Neural progenitor cell (in vitro differentiated cells): ENCODE measurements around the gene SAMD4A. TPM values are rescaled to one million over a fixed set of nuclear protein-coding genes. Genes with fewer than 3 reads are reported as not detected.
A peak's percentile ranks its signal among the peaks of the same experiment; 100 is the strongest.

ENCODE experiments used
- DNase-seq: peaks from one replicate; pipeline ENCODE4 v3.0.0-alpha.2; 2016; ENCODE audit warnings: low spot score
- H2AFZ ChIP-seq: fragments of 200-600 bp; sonication (generic); replicated peaks from 2 replicates; pipeline ENCODE4 v1.6.1; 2016; ENCODE audit warnings: antibody characterized with exemption
- H3F3A ChIP-seq: fragments of 200-600 bp; sonication (generic); 2 replicates; pipeline ENCODE4 v1.6.1; 2016; ENCODE audit warnings: antibody characterized with exemption, low read depth
- H3K27ac ChIP-seq: fragments of 200-600 bp; sonication (generic); 2 replicates; pipeline ENCODE4 v1.5.1; 2016; ENCODE audit warnings: mild to moderate bottlenecking
- H3K27me3 ChIP-seq: fragments of 200-600 bp; sonication (generic); 2 replicates; pipeline ENCODE4 v1.6.1; 2016; ENCODE audit warnings: mild to moderate bottlenecking, moderate library complexity
- H3K36me3 ChIP-seq: fragments of 200-600 bp; sonication (generic); 2 replicates; pipeline ENCODE4 v1.5.1; 2016
- H3K4me1 ChIP-seq: fragments of 200-600 bp; sonication (generic); 2 replicates; pipeline ENCODE4 v1.6.1; 2016; ENCODE audit warnings: mixed run types
- H3K4me2 ChIP-seq: fragments of 200-600 bp; sonication (generic); 2 replicates; pipeline ENCODE4 v1.6.1; 2016
- H3K4me3 ChIP-seq: fragments of 200-600 bp; sonication (generic); 2 replicates; pipeline ENCODE4 v1.5.1; 2016
- H3K79me2 ChIP-seq: fragments of 200-600 bp; sonication (generic); 2 replicates; pipeline ENCODE4 v1.6.1; 2016; ENCODE audit warnings: low read depth
- H3K9ac ChIP-seq: fragments of 200-600 bp; sonication (generic); 2 replicates; pipeline ENCODE4 v1.6.1; 2016
- H3K9me3 ChIP-seq: fragments of 200-600 bp; sonication (generic); 2 replicates; pipeline ENCODE4 v1.5.1; 2016; ENCODE audit warnings: low read depth
- H4K20me1 ChIP-seq: fragments of 200-600 bp; sonication (generic); 2 replicates; pipeline ENCODE4 v1.6.1; 2016; ENCODE audit warnings: low read depth
- H3K27ac Mint-ChIP-seq: 3 replicates; pipeline ENCODE4 v1.8.0; 2021; ENCODE audit warnings: mixed read lengths
- H3K27me3 Mint-ChIP-seq: 2 replicates; pipeline ENCODE4 v1.8.0; 2022; ENCODE audit warnings: low read depth, mild to moderate bottlenecking, inconsistent platforms, moderate library complexity, mixed read lengths; ENCODE audit not compliant: insufficient read depth
- H3K36me3 Mint-ChIP-seq: 3 replicates; pipeline ENCODE4 v1.8.0; 2021; ENCODE audit warnings: mixed read lengths
- H3K4me1 Mint-ChIP-seq: 3 replicates; pipeline ENCODE4 v1.8.0; 2021; ENCODE audit warnings: mixed read lengths
- H3K4me3 Mint-ChIP-seq: 3 replicates; pipeline ENCODE4 v1.8.0; 2021; ENCODE audit warnings: mild to moderate bottlenecking, moderate library complexity, mixed read lengths
- H3K9me3 Mint-ChIP-seq: 3 replicates; pipeline ENCODE4 v1.8.0; 2020; ENCODE audit warnings: mixed read lengths
- CTCF ChIP-seq: fragments of 200-600 bp; sonication (generic); IDR thresholded peaks from 2 replicates; pipeline ENCODE4 v1.5.1; 2017; ENCODE audit warnings: antibody characterized with exemption, mild to moderate bottlenecking
- EZH2 ChIP-seq: fragments of 200-600 bp; sonication (generic); IDR thresholded peaks from 2 replicates; pipeline ENCODE4 v1.6.1; 2017; ENCODE audit warnings: antibody characterized with exemption, mild to moderate bottlenecking, moderate library complexity
- EZH2phosphoT487 ChIP-seq: fragments of 200-600 bp; sonication (generic); IDR thresholded peaks from 2 replicates; pipeline ENCODE4 v1.6.1; 2017; ENCODE audit warnings: antibody characterized with exemption
- total RNA-seq: library from RNA; depleted of rRNA; stranded (reverse); fragments of >200 nt; gene quantifications from 2 replicates; pipeline ENCODE4 v1.2.3, GENCODE V29; 2015; ENCODE audit warnings: low replicate concordance

Gene SAMD4A
- total RNA-seq, 1 donor from 2014 or later: 4.3 TPM

DNA sequence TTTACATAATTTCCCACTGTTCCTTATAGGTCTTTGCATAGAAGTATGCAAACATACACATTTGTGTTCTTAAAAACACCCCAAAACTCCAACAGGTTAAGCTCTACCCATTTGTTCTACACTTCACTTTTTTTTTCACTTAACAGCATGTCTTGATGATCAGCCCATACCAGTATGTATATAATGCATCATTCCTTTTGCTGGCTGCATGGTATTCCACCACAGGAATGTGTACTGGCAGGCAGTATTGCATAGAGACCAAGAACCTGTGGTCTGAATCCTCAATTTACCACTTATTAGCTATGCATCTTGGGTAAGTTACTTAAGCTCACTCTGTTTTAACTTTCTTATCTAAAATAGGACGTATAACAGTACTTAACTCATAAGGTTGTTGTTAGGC is 65.5 kb downstream of the SAMD4A start:
- TF ChIP-seq EZH2phosphoT487 (no peak), CTCF (no peak), EZH2 (no peak)
- Histone ChIP-seq H3K79me2 (no peaks in the 10 kb centered on the region), H3K27ac (no peak overlapping the region), H3K27me3 (no peaks in the 10 kb centered on the region), H3F3A (no peaks in the 10 kb centered on the region), H4K20me1 (no peaks in the 10 kb centered on the region), H3K4me2 (no peak overlapping the region), H3K36me3 (no peaks in the 10 kb centered on the region), H3K4me1 (peaks cover 9% of the 10 kb centered on the region), H3K4me3 (no peak overlapping the region), H2AFZ (no peak overlapping the region), H3K9ac (no peak overlapping the region), H3K9me3 (no peaks in the 10 kb centered on the region)
- Mint-ChIP-seq H3K27me3 (no peaks in the 10 kb centered on the region), H3K4me1 (peaks cover 12% of the 10 kb centered on the region), H3K9me3 (no peaks in the 10 kb centered on the region), H3K4me3 (no peak overlapping the region), H3K27ac (no peak overlapping the region), H3K36me3 (no peaks in the 10 kb centered on the region)
- DNase-seq: no peak

GRCh38 chr14:54633076-54633475 is 66.1 kb downstream of the SAMD4A start:
- Histone ChIP-seq H3K9me3 (no peaks in the 10 kb centered on the region), H4K20me1 (no peaks in the 10 kb centered on the region), H3K4me3 (no peak overlapping the region), H3F3A (no peaks in the 10 kb centered on the region), H3K4me1 (peaks cover 3% of the 10 kb centered on the region), H3K36me3 (no peaks in the 10 kb centered on the region), H3K4me2 (no peak overlapping the region), H2AFZ (no peak overlapping the region), H3K27me3 (no peaks in the 10 kb centered on the region), H3K9ac (no peak overlapping the region), H3K27ac (no peak overlapping the region), H3K79me2 (no peaks in the 10 kb centered on the region)
- no peak overlapping the region for H3K27ac Mint-ChIP-seq
- TF ChIP-seq EZH2 (no peak), EZH2phosphoT487 (no peak), CTCF (no peak)
- no peaks in the 10 kb centered on the region for H3K36me3 Mint-ChIP-seq
- H3K4me3 Mint-ChIP-seq: no peak overlapping the region
- H3K9me3 Mint-ChIP-seq: no peaks in the 10 kb centered on the region
- no peaks in the 10 kb centered on the region for H3K27me3 Mint-ChIP-seq
- H3K4me1 Mint-ChIP-seq: peaks cover 11% of the 10 kb centered on the region
- no peak for DNase-seq

GRCh38 chr14:54637270-54638134 is 70.6 kb downstream of the SAMD4A start:
- peaks cover 10% of the 10 kb centered on the region for H3K4me1 ChIP-seq
- peak overlapping the region; percentile 64 for H3K27ac Mint-ChIP-seq
- H3K27me3 Mint-ChIP-seq: no peaks in the 10 kb centered on the region
- H3K9me3 ChIP-seq: no peaks in the 10 kb centered on the region
- H2AFZ ChIP-seq: no peak overlapping the region
- no peaks in the 10 kb centered on the region for H3K36me3 Mint-ChIP-seq
- H3K4me3 Mint-ChIP-seq: no peak overlapping the region
- H3K36me3 ChIP-seq: no peaks in the 10 kb centered on the region
- H3F3A ChIP-seq: peaks cover under 1% of the 10 kb centered on the region
- no peak for DNase-seq
- TF ChIP-seq CTCF: no peak
- TF ChIP-seq EZH2phosphoT487: no peak
- no peak for TF ChIP-seq EZH2
- H3K27ac ChIP-seq: no peak overlapping the region
- H3K4me1 Mint-ChIP-seq: peaks cover 43% of the 10 kb centered on the region
- H3K27me3 ChIP-seq: no peaks in the 10 kb centered on the region
- H3K79me2 ChIP-seq: no peaks in the 10 kb centered on the region
- H3K4me2 ChIP-seq: no peak overlapping the region
- no peak overlapping the region for H3K9ac ChIP-seq
- H3K4me3 ChIP-seq: no peak overlapping the region
- H3K9me3 Mint-ChIP-seq: no peaks in the 10 kb centered on the region
- no peaks in the 10 kb centered on the region for H4K20me1 ChIP-seq
